Measurements from ENCODE around the gene SBNO1. TPM values are rescaled to one million over a fixed set of nuclear protein-coding genes. Genes with fewer than 3 reads are reported as not detected.

Gene SBNO1
- total and polyA plus RNA-seq, 7 donors, result 6.8 to 49.6 (median 30.4) TPM

DNA sequence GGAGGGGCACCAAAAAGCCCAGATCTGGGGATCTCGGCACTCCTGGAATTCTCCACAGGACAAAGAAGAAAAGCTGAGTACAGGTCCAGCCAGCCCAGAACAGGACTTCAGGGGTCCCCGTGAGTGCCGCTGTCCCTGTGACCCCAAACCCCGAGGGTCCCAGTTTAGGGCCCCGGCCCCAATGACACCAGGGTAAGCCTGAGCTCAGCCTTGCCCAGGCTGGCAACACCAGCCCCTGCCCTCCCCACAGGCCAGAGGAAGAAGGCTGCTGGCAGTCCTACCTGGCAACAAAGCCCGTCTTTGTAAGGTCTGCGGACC lies 94.8 kb downstream of the SBNO1 start:
- no peak for ATAC-seq
- intact Hi-C loops (cut with DNase I), result loop anchor here in 1 of 2 donors (2.0 to 5.0 kb wide), 2 partner anchors 312 to 331 kb away; partner anchors contain the start of gene TMED2
- no peaks in the 10 kb centered on the region for H3K27me3 ChIP-seq (ENCODE audit: insufficient read depth in 3 of 3, low read length in 2 of 3)
- peak overlapping the region; percentile 44 for H3K27ac ChIP-seq
- H3K4me3 ChIP-seq, result peak overlapping the region; percentile 62
- H3K4me1 ChIP-seq, result peaks cover 27% of the 10 kb centered on the region
- H3K36me3 ChIP-seq (ENCODE audit: insufficient read depth in 1 of 2, low read depth in 1 of 2), result peaks cover 0 to 17% of the 10 kb centered on the region in 2 donors
- TF ChIP-seq, protein P1, sequence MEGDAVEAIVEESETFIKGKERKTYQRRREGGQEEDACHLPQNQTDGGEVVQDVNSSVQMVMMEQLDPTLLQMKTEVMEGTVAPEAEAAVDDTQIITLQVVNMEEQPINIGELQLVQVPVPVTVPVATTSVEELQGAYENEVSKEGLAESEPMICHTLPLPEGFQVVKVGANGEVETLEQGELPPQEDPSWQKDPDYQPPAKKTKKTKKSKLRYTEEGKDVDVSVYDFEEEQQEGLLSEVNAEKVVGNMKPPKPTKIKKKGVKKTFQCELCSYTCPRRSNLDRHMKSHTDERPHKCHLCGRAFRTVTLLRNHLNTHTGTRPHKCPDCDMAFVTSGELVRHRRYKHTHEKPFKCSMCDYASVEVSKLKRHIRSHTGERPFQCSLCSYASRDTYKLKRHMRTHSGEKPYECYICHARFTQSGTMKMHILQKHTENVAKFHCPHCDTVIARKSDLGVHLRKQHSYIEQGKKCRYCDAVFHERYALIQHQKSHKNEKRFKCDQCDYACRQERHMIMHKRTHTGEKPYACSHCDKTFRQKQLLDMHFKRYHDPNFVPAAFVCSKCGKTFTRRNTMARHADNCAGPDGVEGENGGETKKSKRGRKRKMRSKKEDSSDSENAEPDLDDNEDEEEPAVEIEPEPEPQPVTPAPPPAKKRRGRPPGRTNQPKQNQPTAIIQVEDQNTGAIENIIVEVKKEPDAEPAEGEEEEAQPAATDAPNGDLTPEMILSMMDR (IDR thresholded peaks at IDR 0.05), result no peak
- WGBS, 3 donors, result 7 to 13% (median 12%) methylated on average over 7 of the region's 7 CpGs
- DNase-seq, result no peak
- no peaks in the 10 kb centered on the region for H3K9me3 ChIP-seq

DNA sequence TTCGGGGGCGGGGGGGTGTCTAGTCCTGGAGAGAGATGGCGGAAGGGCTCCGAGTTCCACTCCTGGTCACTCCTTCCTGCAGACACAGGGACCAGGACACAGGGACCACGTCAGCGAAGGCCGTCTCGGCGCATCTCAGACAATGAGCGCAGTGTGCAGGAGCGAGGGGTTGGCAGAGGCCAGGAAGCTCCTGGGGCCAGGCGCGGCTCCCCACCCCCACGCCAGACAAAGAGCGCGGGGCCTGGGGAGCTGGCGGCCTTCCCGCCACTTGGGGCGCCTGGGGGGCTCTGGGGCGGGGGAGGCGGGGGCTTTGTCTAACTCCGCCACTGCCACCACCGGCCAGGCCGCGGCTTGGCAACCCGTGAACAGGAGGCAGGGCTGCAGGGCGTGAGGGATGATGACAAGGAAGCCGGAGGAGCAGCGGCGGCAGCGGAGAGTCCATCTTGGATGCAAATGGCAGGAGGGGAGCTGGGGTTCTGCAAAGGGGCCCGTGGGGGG lies 95.2 kb downstream of the SBNO1 start:
- DNase-seq, result peak; percentile 67 to 80
- peak overlapping the region; percentile 44 for H3K27ac ChIP-seq
- peaks cover 0 to 21% of the 10 kb centered on the region in 2 donors for H3K36me3 ChIP-seq (ENCODE audit: insufficient read depth in 1 of 2, low read depth in 1 of 2)
- H3K27me3 ChIP-seq (ENCODE audit: insufficient read depth in 3 of 3, low read length in 2 of 3), result no peaks in the 10 kb centered on the region
- ATAC-seq, result peak; percentile 17 to 35 (median 26)
- no peaks in the 10 kb centered on the region for H3K9me3 ChIP-seq
- WGBS, 3 donors, result 18 to 31% (median 22%) methylated on average over 25 to 32 of the region's 32 CpGs
- H3K4me1 ChIP-seq, result peaks cover 27% of the 10 kb centered on the region
- intact Hi-C loops (cut with DNase I), result loop anchor here in 1 of 2 donors (5.0 kb wide), 1 partner anchor 313 kb away; the partner anchor contains the start of gene TMED2
- TF ChIP-seq, protein P1 (IDR thresholded peaks at IDR 0.05), result no peak
- H3K4me3 ChIP-seq, result peak overlapping the region; percentile 62

DNA sequence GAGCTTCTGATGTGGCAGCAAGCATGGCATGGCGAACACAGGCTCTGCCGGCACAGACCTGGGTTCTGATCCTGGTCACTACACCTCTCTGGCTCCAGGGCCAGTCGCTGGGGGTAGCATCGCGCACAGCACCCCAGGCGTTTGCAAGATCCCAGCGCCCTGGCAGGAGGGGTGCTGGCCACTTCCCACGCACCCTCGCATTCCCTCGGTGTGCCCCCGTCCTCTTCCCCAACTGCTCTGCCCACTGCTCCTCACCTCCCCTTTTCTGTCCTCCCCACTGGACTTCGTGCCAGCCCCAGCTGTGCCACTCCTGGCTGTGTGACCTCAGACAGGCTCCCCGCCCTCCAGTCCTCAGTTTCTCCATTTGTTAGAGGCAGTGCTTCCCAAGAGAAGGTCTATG lies 95.8 kb downstream of the SBNO1 start:
- intact Hi-C loops (cut with DNase I), result loop anchor here in 1 of 2 donors (5.0 kb wide), 1 partner anchor 313 kb away; the partner anchor contains the start of gene TMED2
- no peaks in the 10 kb centered on the region for H3K9me3 ChIP-seq
- WGBS, 3 donors, result 53 to 60% (median 55%) methylated on average over 13 of the region's 13 CpGs
- DNase-seq (no peak), ATAC-seq (no peak)
- no peaks in the 10 kb centered on the region for H3K27me3 ChIP-seq (ENCODE audit: insufficient read depth in 3 of 3, low read length in 2 of 3)
- peaks cover 27% of the 10 kb centered on the region for H3K4me1 ChIP-seq
- peak overlapping the region; percentile 44 for H3K27ac ChIP-seq
- peak overlapping the region; percentile 62 for H3K4me3 ChIP-seq
- peaks cover 0 to 26% of the 10 kb centered on the region in 2 donors for H3K36me3 ChIP-seq (ENCODE audit: insufficient read depth in 1 of 2, low read depth in 1 of 2)
- TF ChIP-seq, protein P1 (IDR thresholded peaks at IDR 0.05), result no peak

GRCh38 chr12:123267991-123268843 lies 96.4 kb downstream of the SBNO1 start:
- H3K36me3 ChIP-seq (ENCODE audit: insufficient read depth in 1 of 2, low read depth in 1 of 2), result peaks cover 0 to 33% of the 10 kb centered on the region in 2 donors
- peak overlapping the region; percentile 62 for H3K4me3 ChIP-seq
- WGBS, 3 donors, result 23 to 39% (median 25%) methylated on average over 34 to 36 of the region's 36 CpGs
- peak overlapping the region; percentile 44 for H3K27ac ChIP-seq
- intact Hi-C loops (cut with DNase I), result loop anchor here in 1 of 2 donors (5.0 kb wide), 1 partner anchor 314 kb away; the partner anchor contains the start of gene TMED2
- H3K9me3 ChIP-seq, result no peaks in the 10 kb centered on the region
- H3K4me1 ChIP-seq, result peaks cover 27% of the 10 kb centered on the region
- H3K27me3 ChIP-seq (ENCODE audit: insufficient read depth in 3 of 3, low read length in 2 of 3), result no peaks in the 10 kb centered on the region
- TF ChIP-seq, protein P1 (IDR thresholded peaks at IDR 0.05), result no peak
- peak; percentile 62 to 78 (median 68) for ATAC-seq
- DNase-seq, result peak; percentile 55 to 73

Data from psoas muscle (tissue), 8 donors.